Muscle of arm (tissue), 12 donors: Measurements from ENCODE around the gene IGF2BP3. TPM values are rescaled to one million over a fixed set of nuclear protein-coding genes. Genes with fewer than 3 reads are reported as not detected.
A peak's percentile ranks its signal among the peaks of the same experiment; 100 is the strongest.

Experiments
- DNase-seq: peaks from one replicate; pipeline ENCODE4 v3.0.0-alpha.2; 2013
- polyA plus RNA-seq, 12 donors: library from polyadenylated mRNA; unstranded; fragments of 120-200 nt; gene quantifications; one replicate each; pipeline ENCODE4 v1.2.1, GENCODE V29; 2013; ENCODE audit not compliant: insufficient read length in 12 of 12

The IGF2BP3 gene
- polyA plus RNA-seq, 12 donors, result 22.1 to 57.4 (median 34.1) TPM; not detected in 1

DNA sequence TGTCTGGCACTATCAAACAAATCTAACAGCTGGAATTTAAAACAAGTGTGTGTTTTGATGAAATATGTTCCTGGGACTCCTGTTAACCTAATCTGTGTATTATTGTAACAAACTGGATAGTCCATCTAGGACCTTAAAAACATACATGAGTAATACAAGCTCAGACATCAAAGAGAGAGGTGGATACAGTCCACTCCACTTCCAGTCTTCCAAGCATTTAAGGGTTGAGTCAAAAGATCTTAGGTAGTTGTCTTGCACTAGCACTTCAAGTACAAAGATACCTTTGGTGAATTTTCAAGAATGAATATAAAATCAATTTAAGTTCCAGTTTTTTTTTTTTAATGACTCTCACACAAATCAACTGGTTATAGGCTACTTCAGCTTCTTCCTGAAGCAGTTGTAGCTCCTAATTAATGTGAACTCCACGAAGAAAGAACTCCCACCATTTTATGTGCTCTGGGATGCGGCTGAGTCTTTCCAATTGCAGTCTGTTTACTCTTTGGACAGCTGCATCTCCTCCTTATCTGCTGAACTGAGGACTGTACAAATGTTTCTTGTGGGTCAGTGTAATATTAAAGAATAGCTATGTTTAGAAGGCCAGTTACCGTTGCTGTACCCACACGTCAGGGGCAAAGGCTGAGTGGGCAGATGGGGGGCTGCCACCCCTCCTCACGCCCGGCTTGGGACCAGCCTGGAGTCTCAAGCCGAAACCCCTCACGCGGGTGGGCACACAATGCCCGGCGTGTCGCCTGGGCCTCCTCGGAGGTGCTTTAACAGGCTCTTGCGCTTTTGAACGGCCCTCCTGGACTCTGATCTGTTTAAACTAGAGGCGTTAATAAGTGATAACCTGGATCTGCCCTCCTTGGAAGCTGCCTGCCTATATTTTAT, 2.9 kb upstream of the IGF2BP3 start:
- DNase-seq, result no peak

DNA sequence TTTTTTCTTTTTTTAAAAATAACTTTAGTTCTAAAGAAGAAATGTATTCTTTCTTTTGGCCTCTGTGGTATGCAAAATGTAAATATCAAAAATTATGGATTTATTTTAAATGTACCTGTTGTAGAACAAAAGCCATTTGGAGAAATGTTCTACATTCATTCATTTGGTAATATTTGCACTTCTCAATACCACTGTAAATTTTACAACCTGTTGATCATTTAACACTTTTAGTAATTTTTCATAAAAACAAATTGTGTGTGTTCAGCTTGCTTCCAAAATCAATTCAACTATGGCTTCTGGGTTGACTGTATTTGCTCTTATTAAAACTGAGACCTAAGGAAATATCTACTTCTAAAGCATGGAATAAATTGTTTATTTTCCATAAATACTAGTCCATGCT, 2.3 kb upstream of the IGF2BP3 start:
- DNase-seq, result no peak

DNA sequence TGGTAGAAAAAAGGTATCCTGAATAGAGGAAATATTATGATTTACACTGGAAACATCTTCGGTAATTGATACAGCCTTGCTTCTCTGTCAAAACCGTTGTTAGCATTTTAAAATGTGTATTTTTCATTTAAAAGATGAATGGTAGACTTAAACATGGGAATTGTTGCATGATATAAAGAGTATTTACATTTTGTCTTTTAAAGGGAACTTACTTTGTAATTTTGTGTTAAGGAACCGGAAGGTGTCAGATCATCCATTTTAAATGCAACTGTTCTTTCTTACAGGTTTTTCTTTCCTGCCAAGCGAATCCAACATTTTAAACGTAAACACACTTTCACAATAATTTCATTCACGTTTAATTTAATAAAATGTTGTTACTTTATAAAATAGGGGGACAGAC, 1.8 kb upstream of the IGF2BP3 start:
- no peak for DNase-seq

DNA sequence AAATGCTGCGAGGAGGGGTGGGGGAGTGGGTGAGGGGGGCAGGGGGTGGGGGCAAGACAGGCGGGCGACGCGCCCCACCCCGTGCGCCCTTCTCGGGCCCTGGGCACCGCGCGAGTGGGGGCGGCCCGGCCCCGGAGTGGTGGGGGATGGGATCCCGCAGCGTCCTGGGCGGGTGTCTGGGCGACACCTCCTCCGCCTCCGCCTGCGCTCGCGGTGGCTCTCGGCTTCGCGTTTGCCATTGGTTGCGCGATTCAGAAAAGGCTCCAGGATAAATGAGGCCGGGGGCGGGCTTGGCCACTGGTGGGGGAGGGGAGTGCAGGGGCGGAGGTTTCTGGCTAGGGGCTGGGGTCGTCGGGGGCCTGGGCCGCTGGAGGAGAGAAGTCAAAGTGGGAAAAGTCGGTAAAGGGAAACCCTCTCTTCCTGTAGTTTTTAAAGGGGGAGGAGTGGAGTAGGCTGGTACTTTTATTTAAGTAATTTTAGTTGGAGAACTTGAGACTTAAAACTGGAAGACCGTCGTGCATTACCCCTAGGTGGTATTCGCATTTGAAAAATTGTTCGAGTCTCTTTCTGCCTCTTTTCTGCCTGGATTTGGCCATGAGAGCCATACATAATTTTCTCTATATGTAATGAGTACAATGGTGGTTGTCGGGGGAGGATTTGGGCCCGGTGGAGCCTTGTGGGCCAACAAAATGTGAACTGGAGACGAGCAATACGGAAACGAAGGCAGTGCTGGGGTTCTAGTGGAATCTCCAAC, 992 bp upstream of the IGF2BP3 start:
- peak; percentile 86 for DNase-seq

DNA sequence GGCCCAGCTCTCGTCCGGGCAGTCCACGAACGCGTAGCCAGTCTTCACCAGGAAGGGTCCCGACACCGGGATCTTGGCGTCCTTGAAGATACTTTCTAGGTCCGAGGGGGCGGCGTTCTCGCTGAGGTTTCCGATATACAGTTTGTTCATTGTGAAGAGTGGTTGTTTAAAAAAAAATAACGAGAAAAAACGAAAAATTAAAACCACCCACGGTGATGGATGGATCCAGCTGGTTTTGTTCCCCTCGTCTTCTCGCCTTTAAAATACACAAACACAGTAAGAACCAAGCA, 385 bp downstream of the IGF2BP3 start:
- no peak for DNase-seq

DNA sequence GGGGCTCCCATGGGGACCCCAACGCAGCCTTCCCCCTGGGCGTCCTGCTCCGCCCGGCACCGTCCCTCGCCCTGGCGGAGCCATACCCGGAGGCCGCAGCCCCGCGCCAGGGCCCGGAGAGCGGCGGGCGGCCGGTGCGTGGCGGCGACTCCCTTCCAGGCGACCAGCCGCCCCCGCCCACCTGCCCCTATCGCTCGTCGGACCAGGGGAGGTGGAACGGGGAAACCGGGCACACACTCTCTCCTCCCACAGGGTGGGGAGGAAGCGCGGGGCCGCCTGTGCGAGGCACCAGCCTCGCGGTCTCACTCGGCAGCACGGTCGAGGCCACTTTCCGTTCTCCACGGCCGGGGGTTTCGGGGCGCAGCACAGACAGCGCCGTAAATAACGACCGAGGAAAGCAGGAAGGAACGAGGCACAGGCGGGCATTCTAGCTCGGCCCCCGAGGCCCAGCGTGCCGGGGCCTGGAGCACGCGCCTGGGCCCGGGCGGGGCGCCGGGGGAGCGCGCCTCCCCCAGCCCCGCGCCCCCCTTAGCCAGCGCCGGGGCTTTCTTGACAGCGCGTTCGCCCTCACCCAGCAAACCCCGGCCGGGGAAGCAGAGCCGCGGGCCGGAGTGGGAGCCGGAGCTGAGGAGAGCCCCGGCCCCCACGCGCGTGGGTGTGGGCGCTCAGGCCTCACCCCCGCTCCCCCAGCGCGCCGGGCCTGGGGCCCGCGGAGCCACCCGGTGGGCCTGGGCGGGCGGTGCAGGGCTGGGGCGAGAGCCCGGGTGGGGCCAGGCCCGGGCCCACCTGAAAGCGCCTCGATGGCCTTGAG, 936 bp downstream of the IGF2BP3 start:
- DNase-seq, result no peak

DNA sequence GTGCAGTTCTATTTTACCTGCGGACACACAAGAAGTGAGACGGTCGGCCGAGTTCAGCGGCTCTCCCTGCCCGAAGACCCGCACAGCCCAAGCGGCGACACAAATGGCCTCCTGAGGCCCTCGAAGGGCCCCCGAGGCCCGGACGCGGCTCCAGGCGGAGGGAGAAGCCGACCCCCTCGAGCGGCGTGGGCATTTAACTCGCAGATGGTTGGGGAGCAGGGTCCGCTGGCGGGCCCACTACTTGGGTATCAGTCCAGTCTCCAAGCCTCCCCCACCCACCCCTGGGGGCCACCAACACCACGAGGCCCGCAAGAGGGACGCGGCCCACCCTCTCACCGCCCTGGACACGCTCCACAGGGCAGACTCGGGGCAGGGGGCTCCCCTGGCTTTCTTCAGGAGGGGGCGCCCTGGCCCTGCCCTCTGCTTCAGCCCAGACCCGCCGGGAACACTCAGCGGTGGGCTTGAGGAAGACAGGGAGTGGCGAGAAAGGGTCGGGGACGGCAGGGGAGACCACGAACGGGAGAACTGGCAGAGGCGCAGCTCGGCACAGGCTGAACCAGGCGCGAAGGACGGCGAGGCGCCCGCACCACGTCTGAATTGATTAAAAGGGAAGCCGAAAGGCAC, 1.7 kb downstream of the IGF2BP3 start:
- DNase-seq, result no peak

DNA sequence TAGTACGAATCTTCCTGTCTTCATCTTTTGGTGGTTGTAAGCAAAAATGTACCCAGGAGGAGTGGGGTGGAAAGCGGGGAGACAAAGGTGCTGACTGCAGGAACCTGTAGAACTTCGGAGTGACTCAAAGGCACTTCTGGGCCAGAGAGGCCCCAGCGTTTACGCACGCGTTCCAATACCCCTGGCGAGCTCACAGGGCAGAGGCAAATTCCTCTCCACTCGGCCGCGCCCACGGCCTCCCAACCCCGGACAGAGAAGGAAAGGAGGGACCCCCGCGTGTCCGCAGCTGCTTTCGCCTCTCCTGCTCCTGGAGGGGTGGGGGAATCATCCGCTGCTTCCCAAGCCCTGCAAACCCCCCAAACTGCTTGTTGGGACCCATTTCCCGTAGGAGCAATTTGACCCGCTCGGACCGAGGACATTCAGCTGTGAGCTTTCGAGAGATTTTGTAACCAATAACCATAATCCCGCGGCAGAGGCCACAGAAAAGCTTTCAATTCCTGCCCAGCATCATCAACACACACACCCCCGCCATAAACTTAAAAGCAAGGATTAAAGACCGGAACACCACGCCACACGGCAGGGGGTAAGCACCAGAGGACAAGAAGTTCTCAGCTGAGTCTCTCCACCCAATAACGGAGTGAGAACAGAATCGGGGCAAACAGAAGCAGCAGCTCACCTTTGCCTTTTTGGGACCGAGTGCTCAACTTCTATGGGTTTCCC, 2.3 kb downstream of the IGF2BP3 start:
- DNase-seq, result no peak

DNA sequence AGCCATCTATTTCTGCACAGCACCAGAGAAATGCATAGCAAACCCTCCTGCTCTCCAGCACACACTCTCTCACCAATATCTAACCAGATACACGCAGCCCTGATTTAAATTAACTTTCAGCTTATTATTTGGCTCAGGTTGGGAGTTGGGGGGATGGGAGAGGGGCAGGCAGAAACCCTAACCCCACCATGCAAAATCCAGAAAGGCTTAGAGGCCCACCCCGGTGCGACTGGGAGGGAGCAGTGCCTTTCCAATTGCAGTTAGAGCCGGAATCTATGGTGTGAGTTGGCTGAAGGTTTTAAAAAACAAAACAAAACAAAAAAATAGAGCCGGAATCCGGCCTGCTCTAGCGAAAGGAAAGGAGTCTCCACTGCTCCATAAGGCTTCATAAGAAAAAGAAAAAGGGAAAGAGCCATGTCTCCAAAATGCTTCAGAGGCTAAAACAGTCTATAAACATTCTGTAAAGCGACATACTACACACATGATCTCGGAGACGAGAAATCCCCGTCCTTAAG, 2.9 kb downstream of the IGF2BP3 start:
- DNase-seq, result no peak

DNA sequence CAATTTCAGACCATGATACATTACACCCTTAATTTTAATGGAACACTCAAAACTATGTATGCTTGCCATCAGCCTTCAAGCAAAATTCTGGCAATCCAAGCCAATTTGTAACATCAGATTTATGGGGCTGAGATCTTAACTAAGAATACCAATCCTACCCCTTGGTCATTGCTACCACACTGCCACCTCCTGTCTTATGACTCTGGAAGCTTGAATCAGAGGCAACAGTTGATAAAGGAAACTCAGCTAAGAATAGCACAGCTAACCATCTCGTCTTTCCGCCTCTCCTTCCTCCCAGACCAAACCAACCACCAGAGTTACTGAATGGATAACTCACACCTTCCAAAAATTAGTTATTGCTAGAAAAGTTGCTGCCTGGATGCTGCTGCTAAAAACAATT, 7.4 kb downstream of the IGF2BP3 start:
- DNase-seq, result peak; percentile 23

DNA sequence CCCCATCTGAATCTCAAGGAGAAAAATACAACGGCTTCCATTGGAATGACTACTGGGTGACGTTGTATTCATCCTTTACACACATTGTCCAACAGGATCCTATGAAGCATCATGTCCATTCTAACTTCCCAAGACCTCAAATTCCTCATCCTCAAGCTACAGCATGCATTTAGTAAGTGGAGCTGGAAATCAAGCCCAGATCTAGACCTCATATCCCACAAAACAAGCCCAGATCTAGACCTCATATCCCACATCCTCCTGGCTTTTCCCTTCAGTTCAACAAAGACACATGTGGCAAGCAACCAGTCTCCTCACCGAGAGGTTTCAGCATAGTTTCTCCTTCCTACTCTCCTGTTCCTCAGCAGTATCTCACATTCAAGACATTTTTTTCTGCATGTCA, 12.2 kb downstream of the IGF2BP3 start:
- DNase-seq, result no peak

DNA sequence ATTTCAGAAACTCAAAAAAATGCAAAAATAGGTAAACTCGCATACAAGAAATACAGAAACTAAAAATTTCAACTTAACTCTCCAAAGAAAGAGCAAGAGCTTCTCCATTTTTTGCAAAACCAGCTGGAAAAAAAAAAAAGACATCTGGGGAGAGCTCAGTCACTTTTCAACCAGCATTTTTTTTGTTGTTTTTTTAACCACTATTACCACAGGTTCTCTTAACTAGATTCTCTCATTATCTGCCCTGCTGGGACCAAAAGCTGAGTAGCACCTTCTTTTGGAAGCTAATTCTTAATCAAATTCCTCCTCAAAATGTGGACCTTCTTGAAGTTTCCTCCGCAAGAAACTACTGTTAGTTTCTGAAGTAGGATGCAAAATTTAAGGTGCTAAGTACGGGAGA, 14.2 kb downstream of the IGF2BP3 start:
- DNase-seq, result no peak

DNA sequence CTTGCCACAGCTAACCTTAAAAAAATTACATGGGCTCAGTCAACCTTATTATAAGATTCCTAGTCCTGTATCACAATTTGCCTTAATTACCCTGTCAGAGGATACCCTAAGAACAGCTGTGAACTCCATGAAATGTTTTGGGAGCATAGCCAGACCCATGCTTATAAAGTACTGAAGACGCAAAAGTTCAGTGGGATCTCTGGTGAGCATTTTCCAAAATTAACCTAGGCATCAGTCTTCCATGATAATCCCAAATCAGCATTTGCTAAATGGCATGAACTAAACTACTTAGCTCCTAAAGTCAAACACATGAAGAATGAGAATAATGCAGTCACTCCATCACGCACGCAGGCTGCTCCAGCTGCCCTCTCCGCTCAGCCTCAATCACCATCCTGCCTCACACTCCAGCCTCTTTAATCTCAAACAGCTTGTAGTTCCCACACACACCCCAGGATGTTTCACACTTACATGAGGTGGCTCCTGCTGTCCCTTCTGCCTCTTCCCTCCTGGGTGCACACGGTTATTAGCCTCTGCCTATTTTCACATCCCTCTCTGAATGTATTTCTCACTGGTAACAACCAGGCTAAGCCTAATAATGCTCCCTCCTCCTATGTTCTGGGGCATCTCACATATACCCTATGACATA, 15.3 kb downstream of the IGF2BP3 start:
- DNase-seq, result no peak

DNA sequence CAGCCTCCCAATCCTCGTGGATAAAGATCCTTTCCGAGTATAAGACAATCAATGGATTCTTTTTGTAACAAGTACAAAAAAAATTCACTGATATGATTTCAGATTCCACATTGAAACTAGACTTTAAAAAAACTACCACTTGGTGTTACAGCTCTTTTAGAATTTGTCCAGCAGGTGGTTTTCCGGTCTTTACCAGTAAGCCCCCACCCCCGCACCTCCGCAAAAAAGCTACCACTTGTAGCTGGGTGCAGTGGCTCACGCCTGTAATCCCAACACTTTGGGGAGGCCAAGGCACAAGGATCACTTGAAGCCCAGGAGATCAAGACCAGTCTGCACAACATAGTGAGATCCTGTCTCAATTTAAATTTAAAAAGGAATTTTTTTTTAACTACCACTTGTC, 19.8 kb downstream of the IGF2BP3 start:
- no peak for DNase-seq

DNA sequence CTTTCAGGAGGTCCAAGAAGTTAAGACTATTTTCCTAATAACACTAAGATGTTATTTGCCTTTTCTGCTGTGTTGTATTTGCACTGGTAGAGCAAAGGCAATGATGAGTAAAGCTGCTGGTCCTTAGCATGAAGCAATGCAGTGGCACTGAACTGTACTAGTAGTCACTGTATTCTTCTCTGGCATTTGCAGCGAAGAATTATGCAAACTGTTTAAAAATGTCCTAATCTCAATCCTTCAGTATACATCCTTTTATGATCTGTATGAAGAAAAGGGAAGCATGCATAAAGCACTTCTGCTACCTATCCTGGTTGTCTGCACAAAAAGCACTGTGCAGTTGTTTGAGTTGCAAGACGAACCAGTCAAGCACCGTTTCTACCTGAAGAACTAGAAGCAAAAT, 20.4 kb downstream of the IGF2BP3 start:
- no peak for DNase-seq

DNA sequence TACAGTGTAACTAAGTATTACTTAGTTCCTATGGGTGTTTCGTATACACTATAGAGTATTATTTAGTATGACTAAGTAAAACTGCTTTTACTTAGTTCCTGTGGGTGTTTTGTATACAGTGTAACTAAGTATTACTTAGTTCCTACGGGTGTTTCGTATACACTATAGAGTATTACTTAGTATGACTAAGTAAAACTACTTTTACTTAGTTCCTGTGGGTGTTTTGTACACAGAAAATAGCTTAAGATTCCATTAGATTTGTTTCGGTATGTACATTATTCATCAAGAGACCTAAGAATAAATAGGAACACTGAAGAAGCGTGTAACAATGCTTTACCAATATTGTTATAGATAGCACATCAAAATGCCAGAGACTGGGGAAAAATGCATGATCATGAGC, 25.0 kb downstream of the IGF2BP3 start:
- DNase-seq, result no peak

DNA sequence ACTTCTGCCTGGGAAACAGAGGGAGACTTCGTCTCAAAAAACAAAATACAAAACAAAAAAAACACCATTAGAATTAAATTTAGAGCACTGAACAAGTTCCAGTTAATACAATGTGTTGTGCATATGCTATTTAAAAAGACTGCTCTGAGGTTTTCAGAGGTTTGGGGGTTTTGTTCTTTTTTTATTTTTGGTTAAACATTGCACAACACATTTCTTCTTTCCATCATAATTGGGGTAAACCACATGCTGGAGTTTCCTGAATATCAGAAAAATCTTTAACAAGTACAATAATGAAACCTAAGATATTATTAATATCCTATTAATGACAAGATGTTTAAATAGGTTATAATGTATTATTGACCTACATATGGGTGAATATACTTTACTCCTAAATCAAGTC, 26.3 kb downstream of the IGF2BP3 start:
- no peak for DNase-seq

DNA sequence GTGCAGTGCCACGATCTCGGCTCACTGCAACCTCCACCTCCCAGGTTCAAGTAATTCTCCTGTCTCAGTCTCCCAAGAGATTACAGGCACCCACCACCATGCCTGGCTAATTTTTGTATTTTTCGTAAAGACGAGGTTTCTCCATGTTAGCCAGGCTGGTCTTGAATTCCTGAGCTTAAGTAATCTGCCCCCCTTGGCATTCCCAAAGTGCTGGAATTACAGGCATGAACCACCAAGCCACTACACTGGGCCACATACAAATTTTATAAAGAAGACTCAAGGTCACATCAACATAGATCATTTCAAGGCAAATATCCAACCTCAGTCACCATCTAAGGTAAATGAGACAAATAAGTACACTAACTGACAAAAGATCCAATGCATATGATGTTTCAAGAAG, 32.1 kb downstream of the IGF2BP3 start:
- no peak for DNase-seq

DNA sequence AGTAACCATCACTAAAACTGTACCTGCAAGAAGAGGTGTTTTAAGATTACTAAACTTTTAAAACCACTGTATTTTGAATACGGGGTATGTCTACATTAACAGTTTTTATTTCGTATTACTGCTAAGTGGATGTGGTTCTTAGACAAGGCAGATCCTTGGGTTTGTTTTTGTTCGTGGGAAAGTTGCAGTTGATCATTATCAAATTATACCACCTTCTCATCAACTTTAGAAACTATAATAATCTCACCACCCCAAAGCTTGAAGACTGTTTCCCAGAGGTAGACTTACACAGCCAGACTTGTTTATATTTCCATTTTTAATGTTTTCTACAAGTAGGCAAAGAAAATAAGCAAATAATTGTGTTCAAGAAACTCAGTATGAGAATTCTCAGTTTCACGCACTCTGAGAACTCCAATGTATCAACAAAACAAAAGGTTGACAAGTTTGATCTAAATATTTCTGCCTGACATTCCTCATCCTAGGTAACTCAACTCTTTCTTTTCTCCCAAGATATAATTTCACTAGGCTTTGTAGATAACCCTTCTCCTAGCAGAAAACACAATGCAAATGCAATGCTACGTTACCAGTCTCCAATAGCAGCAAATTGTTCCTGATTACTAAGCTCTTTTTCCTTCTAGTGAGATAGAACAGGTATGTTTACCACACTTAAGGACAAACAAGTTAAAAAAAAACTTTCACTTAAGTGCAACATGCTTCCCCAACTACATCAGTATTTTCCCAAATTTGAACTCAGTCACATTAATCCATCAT, 36.0 kb downstream of the IGF2BP3 start:
- DNase-seq, result no peak

DNA sequence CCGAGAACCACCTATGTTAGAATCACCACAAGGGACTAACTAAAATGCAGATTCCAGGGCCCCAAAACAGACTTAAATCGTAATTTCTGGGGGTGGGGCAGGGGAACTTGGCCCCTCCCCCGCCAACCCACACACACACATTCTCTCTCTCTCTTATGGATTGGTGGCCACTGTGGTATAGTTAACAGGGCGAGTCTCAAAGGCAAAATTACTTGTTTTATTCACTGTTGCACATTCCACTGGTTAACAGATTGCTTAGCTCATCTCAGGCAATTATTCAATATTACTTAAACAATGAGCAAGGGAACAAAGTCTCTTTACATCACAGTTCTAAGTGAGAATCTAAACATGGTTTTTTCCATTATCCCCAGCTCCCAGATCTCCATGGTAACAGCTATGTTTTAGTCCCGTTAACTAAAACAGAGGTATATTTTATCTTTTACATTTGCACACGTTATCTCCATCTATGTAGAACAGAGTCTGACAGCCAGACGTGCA, 38.5 kb downstream of the IGF2BP3 start:
- no peak for DNase-seq
